ENCODE measurements around the gene SEMA3E.

GRCh38 chr7:83517035-83517700, 131.8 kb downstream of the SEMA3E start:
- no peak for TF ChIP-seq CTCF (IDR thresholded peaks at IDR 0.05)
- no peak for TF ChIP-seq POLR2A (IDR thresholded peaks at IDR 0.05)

Measured in suprapubic skin (tissue), 3 donors.